ENCODE measurements around the gene KIAA1191. TPM values are rescaled to one million over a fixed set of nuclear protein-coding genes. Genes with fewer than 3 reads are reported as not detected.

The KIAA1191 gene
- total and polyA plus RNA-seq, 4 donors, result 57.2 to 78.4 (median 77.9) TPM

GRCh38 chr5:176384991-176385390 is 23.4 kb upstream of the KIAA1191 start:
- H3K36me3 ChIP-seq (ENCODE audit: control insufficient read depth in 1 of 2, insufficient read depth in 2 of 2, low read length in 1 of 2), result peaks cover 0 to 3% of the 10 kb centered on the region in 2 donors
- WGBS, 2 donors, result 89 to 92% methylated on average over 12 of the region's 12 CpGs

GRCh38 chr5:176384366-176384930 is 22.9 kb upstream of the KIAA1191 start:
- peak in 1 of 2 donors; percentile 63 for DNase-seq
- ATAC-seq (ENCODE audit: low FRiP score), result no peak
- Histone ChIP-seq H3K27me3 (ENCODE audit: control insufficient read depth in 1 of 2, insufficient read depth in 2 of 2, low read length in 1 of 2) (no peaks in the 10 kb centered on the region), H3K4me1 (ENCODE audit: control insufficient read depth in 1 of 2, insufficient read depth in 2 of 2, low read length in 2 of 2) (peaks cover 0 to 3% of the 10 kb centered on the region in 2 donors), H3K4me3 (ENCODE audit: low read length in 2 of 2) (no peak overlapping the region), H3K36me3 (ENCODE audit: control insufficient read depth in 1 of 2, insufficient read depth in 2 of 2, low read length in 1 of 2) (peaks cover 0 to 3% of the 10 kb centered on the region in 2 donors), H3K27ac (ENCODE audit: low read depth in 1 of 2, low read length in 2 of 2) (no peak overlapping the region), H3K9me3 (ENCODE audit: control insufficient read depth, low read length) (no peaks in the 10 kb centered on the region)
- intact Hi-C loops (cut with DNase I), result loop anchor here in 1 of 2 donors (10.0 kb wide), 1 partner anchor 150 kb away; the partner anchor contains the start of gene RNF44
- WGBS, 2 donors, result 89 to 90% methylated on average over 8 of the region's 8 CpGs

More at GRCh38 chr5:176384991-176385390, 23.4 kb upstream of the KIAA1191 start:
- Histone ChIP-seq H3K27me3 (ENCODE audit: control insufficient read depth in 1 of 2, insufficient read depth in 2 of 2, low read length in 1 of 2) (no peaks in the 10 kb centered on the region), H3K27ac (ENCODE audit: low read depth in 1 of 2, low read length in 2 of 2) (no peak overlapping the region), H3K4me3 (ENCODE audit: low read length in 2 of 2) (no peak overlapping the region), H3K4me1 (ENCODE audit: control insufficient read depth in 1 of 2, insufficient read depth in 2 of 2, low read length in 2 of 2) (peaks cover 0 to 3% of the 10 kb centered on the region in 2 donors), H3K9me3 (ENCODE audit: control insufficient read depth, low read length) (no peaks in the 10 kb centered on the region)
- peak in 1 of 2 donors; percentile 34 for DNase-seq
- ATAC-seq (ENCODE audit: low FRiP score), result no peak
- intact Hi-C loops (cut with DNase I), result loop anchor here (5.0 to 10.0 kb wide), 2 partner anchors 150 to 157 kb away; partner anchors contain the start of gene RNF44 (in 1 of the 2)

- DNase-seq, result peak in 1 of 2 donors; percentile 45
- ATAC-seq (ENCODE audit: low FRiP score), result no peak
- H3K36me3 ChIP-seq (ENCODE audit: control insufficient read depth in 1 of 2, insufficient read depth in 2 of 2, low read length in 1 of 2), result peaks cover 0 to 3% of the 10 kb centered on the region in 2 donors
- H3K27me3 ChIP-seq (ENCODE audit: control insufficient read depth in 1 of 2, insufficient read depth in 2 of 2, low read length in 1 of 2), result no peaks in the 10 kb centered on the region
- H3K4me3 ChIP-seq (ENCODE audit: low read length in 2 of 2), result no peak overlapping the region
- peaks cover 0 to 3% of the 10 kb centered on the region in 2 donors for H3K4me1 ChIP-seq (ENCODE audit: control insufficient read depth in 1 of 2, insufficient read depth in 2 of 2, low read length in 2 of 2)
- intact Hi-C loops (cut with DNase I), result loop anchor here in 1 of 2 donors (10.0 kb wide), 1 partner anchor 151 kb away; the partner anchor contains the start of gene RNF44
- 82 to 87% methylated on average over 9 of the region's 9 CpGs for WGBS, 2 donors
- H3K9me3 ChIP-seq (ENCODE audit: control insufficient read depth, low read length), result no peaks in the 10 kb centered on the region
- H3K27ac ChIP-seq (ENCODE audit: low read depth in 1 of 2, low read length in 2 of 2), result no peak overlapping the region
Observed at GRCh38 chr5:176383961-176384360, 22.4 kb upstream of the KIAA1191 start.

GRCh38 chr5:176383248-176383905 is 21.8 kb upstream of the KIAA1191 start:
- Histone ChIP-seq H3K9me3 (ENCODE audit: control insufficient read depth, low read length) (no peaks in the 10 kb centered on the region), H3K36me3 (ENCODE audit: control insufficient read depth in 1 of 2, insufficient read depth in 2 of 2, low read length in 1 of 2) (peaks cover 0 to 3% of the 10 kb centered on the region in 2 donors), H3K4me3 (ENCODE audit: low read length in 2 of 2) (no peak overlapping the region), H3K27me3 (ENCODE audit: control insufficient read depth in 1 of 2, insufficient read depth in 2 of 2, low read length in 1 of 2) (no peaks in the 10 kb centered on the region), H3K4me1 (ENCODE audit: control insufficient read depth in 1 of 2, insufficient read depth in 2 of 2, low read length in 2 of 2) (peaks cover 0 to 3% of the 10 kb centered on the region in 2 donors), H3K27ac (ENCODE audit: low read depth in 1 of 2, low read length in 2 of 2) (no peak overlapping the region)
- DNase-seq, result peak in 1 of 2 donors; percentile 69
- WGBS, 2 donors, result 83 to 86% methylated on average over 15 of the region's 15 CpGs
- intact Hi-C loops (cut with DNase I), result loop anchor here in 1 of 2 donors (10.0 kb wide), 1 partner anchor 151 kb away; the partner anchor contains the start of gene RNF44
- no peak for ATAC-seq (ENCODE audit: low FRiP score)

- Histone ChIP-seq H3K4me1 (ENCODE audit: control insufficient read depth in 1 of 2, insufficient read depth in 2 of 2, low read length in 2 of 2) (peaks cover 0 to 3% of the 10 kb centered on the region in 2 donors), H3K4me3 (ENCODE audit: low read length in 2 of 2) (no peak overlapping the region), H3K27ac (ENCODE audit: low read depth in 1 of 2, low read length in 2 of 2) (no peak overlapping the region), H3K36me3 (ENCODE audit: control insufficient read depth in 1 of 2, insufficient read depth in 2 of 2, low read length in 1 of 2) (peaks cover 0 to 3% of the 10 kb centered on the region in 2 donors), H3K9me3 (ENCODE audit: control insufficient read depth, low read length) (no peaks in the 10 kb centered on the region), H3K27me3 (ENCODE audit: control insufficient read depth in 1 of 2, insufficient read depth in 2 of 2, low read length in 1 of 2) (no peaks in the 10 kb centered on the region)
- WGBS, 2 donors, result 88 to 92% methylated on average over 3 of the region's 3 CpGs
- intact Hi-C loops (cut with DNase I), result loop anchor here in 1 of 2 donors (10.0 kb wide), 1 partner anchor 152 kb away; the partner anchor contains the start of gene RNF44
- DNase-seq, result peak in 1 of 2 donors; percentile 17
- ATAC-seq (ENCODE audit: low FRiP score), result no peak
Observed at GRCh38 chr5:176382721-176383120, 21.2 kb upstream of the KIAA1191 start.

- ATAC-seq (ENCODE audit: low FRiP score), result no peak
- Histone ChIP-seq H3K27me3 (ENCODE audit: control insufficient read depth in 1 of 2, insufficient read depth in 2 of 2, low read length in 1 of 2) (no peaks in the 10 kb centered on the region), H3K4me3 (ENCODE audit: low read length in 2 of 2) (no peak overlapping the region), H3K9me3 (ENCODE audit: control insufficient read depth, low read length) (no peaks in the 10 kb centered on the region), H3K36me3 (ENCODE audit: control insufficient read depth in 1 of 2, insufficient read depth in 2 of 2, low read length in 1 of 2) (peaks cover 0 to 3% of the 10 kb centered on the region in 2 donors), H3K4me1 (ENCODE audit: control insufficient read depth in 1 of 2, insufficient read depth in 2 of 2, low read length in 2 of 2) (no peaks in the 10 kb centered on the region), H3K27ac (ENCODE audit: low read depth in 1 of 2, low read length in 2 of 2) (peak overlapping the region; percentile 31 to 92)
- 45 to 53% methylated on average over 3 of the region's 3 CpGs for WGBS, 2 donors
- intact Hi-C loops (cut with DNase I), result loop anchor here in 1 of 2 donors (10.0 kb wide), 1 partner anchor 153 kb away; the partner anchor contains the start of gene RNF44
- DNase-seq, result peak in 1 of 2 donors; percentile 26
Observed at GRCh38 chr5:176381979-176382378, 20.4 kb upstream of the KIAA1191 start.

- Histone ChIP-seq H3K36me3 (ENCODE audit: control insufficient read depth in 1 of 2, insufficient read depth in 2 of 2, low read length in 1 of 2) (peaks cover 0 to 3% of the 10 kb centered on the region in 2 donors), H3K27me3 (ENCODE audit: control insufficient read depth in 1 of 2, insufficient read depth in 2 of 2, low read length in 1 of 2) (no peaks in the 10 kb centered on the region), H3K9me3 (ENCODE audit: control insufficient read depth, low read length) (no peaks in the 10 kb centered on the region), H3K4me1 (ENCODE audit: control insufficient read depth in 1 of 2, insufficient read depth in 2 of 2, low read length in 2 of 2) (no peaks in the 10 kb centered on the region), H3K4me3 (ENCODE audit: low read length in 2 of 2) (no peak overlapping the region), H3K27ac (ENCODE audit: low read depth in 1 of 2, low read length in 2 of 2) (peak overlapping the region; percentile 31 to 92)
- intact Hi-C loops (cut with DNase I), result loop anchor here in 1 of 2 donors (10.0 kb wide), 1 partner anchor 153 kb away; the partner anchor contains the start of gene RNF44
- 2 to 6% methylated on average over 3 of the region's 3 CpGs for WGBS, 2 donors
- DNase-seq, result peak; percentile 70 to 71
- peak; percentile 77 for ATAC-seq (ENCODE audit: low FRiP score)
Observed at GRCh38 chr5:176381423-176381822, 19.9 kb upstream of the KIAA1191 start.

- H3K9me3 ChIP-seq (ENCODE audit: control insufficient read depth, low read length), result no peaks in the 10 kb centered on the region
- no peak for DNase-seq
- WGBS, 2 donors, result 92 to 94% methylated on average over 3 of the region's 3 CpGs
- no peaks in the 10 kb centered on the region for H3K4me1 ChIP-seq (ENCODE audit: control insufficient read depth in 1 of 2, insufficient read depth in 2 of 2, low read length in 2 of 2)
- no peaks in the 10 kb centered on the region for H3K27me3 ChIP-seq (ENCODE audit: control insufficient read depth in 1 of 2, insufficient read depth in 2 of 2, low read length in 1 of 2)
- H3K36me3 ChIP-seq (ENCODE audit: control insufficient read depth in 1 of 2, insufficient read depth in 2 of 2, low read length in 1 of 2), result peaks cover 0 to 3% of the 10 kb centered on the region in 2 donors
- no peak overlapping the region for H3K27ac ChIP-seq (ENCODE audit: low read depth in 1 of 2, low read length in 2 of 2)
- no peak for ATAC-seq (ENCODE audit: low FRiP score)
- intact Hi-C loops (cut with DNase I), result loop anchor here in 1 of 2 donors (10.0 kb wide), 1 partner anchor 155 kb away; the partner anchor contains the start of gene RNF44
- H3K4me3 ChIP-seq (ENCODE audit: low read length in 2 of 2), result no peak overlapping the region
Observed at GRCh38 chr5:176379881-176380280, 18.3 kb upstream of the KIAA1191 start.

All from aorta (tissue), 5 donors.